KG1 (cell line): Measurements from ENCODE around the gene STOM.
"Not testable (repeated sequence)": the region's sequence is repeated elsewhere in the genome, so short reads cannot be mapped to it uniquely, and the experiment has no call there.

Source experiments
- DNase-seq: peaks from one replicate; lab custom pipeline; 2025; lab: John Stamatoyannopoulos, UW

STOM gene

DNA sequence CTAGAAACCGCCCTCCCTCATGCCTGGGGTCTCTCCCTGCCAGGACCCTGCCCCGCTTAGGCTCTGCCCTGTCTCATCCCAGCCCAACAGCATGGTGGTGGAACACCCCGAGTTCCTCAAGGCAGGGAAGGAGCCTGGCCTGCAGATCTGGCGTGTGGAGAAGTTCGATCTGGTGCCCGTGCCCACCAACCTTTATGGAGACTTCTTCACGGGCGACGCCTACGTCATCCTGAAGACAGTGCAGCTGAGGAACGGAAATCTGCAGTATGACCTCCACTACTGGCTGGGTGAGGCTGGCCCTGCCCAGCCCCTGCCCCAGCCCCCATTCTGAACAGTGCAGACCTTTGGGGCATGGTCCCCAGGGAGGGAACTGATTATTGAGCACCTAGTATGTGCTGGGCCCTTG is 68.2 kb downstream of the STOM start:
- no peak for DNase-seq

GRCh38 chr9:121300283-121301119 is 69.5 kb downstream of the STOM start:
- DNase-seq: no peak

DNA sequence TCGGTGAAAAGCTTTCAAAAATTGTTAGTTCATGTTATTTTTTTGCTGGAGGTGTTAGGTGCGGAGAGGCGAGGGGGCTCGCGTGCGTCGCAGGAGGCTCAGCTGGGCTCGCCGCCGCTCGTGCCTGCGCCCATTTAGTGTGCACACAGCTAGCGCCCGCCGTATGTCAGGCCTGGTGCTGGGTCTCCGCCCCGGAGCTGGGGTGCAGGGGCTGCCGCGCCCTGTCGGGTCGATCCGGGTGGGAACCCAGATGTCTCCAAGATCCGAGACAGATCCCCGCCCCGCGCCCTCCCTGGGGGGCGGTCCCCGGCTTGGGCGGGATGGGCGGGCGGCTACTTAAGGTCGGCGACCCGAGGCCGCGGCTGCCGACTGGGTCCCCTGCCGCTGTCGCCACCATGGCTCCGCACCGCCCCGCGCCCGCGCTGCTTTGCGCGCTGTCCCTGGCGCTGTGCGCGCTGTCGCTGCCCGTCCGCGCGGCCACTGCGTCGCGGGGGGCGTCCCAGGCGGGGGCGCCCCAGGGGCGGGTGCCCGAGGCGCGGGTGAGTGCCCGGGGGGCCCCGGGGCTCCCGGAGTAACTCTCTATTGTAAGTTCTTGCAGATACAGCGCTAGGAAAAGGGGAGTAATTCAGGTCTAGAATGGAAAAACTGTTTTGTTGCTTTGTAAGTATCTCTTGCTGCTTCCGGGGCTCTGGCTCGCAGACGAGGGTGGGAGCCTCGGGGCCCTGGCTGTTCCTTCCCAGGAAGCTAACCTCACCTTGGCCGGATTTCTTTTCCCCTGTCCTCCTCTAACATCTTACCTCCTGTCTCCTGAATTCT is 70.4 kb downstream of the STOM start:
- DNase-seq: no peak

DNA sequence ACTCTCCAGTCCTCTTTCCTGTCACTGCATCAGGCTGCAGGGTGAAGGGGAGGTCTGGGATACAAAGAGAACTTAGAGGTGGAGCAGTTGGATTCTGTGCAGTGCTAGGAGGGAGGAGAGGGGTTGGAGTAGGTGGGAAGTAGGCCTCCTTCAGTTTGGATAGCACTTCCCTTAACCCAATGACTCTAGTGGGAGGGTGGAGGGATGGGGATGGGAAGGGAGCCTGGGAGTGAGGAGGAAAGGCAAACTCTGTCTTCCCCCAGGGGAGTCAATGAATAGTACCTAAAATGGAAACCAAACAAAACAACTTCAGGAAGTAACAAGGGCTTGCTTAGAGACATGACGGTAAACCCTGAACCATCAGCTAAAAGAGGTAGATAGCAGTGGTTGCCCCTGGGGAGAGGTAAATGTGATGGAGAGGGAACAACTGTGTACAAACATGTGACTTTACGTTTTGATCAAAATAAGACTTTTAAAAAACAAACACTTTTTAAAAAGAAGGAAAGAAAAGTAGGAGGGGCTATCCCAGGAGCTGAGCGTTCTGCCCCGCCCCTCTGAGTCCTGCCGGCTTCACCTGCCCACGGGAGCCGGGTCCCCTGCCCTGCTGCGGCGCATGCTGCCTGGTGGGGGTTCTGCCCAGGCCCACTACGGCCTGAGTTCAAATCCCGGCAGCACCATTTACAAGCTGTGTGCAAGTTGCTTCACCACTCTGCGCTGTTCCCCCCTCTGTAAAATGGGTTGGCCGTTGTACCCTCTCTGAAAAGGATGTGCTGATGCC is 71.2 kb downstream of the STOM start:
- no peak for DNase-seq

- no peak for DNase-seq
Measured at GRCh38 chr9:121298016-121298538, 72.0 kb downstream of the STOM start.

GRCh38 chr9:121297389-121297788 is 72.7 kb downstream of the STOM start:
- no peak for DNase-seq

- no peak for DNase-seq
Measured at GRCh38 chr9:121296213-121297127, 73.6 kb downstream of the STOM start.

DNA sequence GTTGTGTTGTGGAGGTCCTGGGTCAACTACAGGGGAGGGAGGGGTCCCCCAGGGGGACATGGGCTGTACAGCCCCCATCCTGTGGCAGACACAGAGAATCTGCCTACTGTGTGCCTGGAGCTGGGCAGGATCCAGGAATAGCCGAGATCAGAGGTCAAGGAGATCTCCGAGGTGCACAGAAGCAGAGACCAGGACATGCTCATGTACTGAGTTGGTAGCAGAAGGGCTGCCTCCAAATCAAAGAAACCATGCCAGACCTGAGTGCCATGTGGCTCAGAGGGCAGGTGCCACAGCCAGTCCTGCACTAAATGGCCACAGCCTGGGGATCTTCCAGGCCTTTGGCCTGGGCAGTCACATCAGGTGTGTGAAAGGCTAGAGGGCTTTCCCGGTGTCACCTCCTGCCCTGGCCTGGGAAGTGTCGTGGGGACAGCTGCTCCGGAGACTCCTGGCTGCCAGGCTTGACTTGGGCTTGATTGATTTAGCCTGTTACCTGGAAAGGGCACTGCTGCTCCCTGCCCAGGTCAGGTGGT is 74.3 kb downstream of the STOM start:
- no peak for DNase-seq

DNA sequence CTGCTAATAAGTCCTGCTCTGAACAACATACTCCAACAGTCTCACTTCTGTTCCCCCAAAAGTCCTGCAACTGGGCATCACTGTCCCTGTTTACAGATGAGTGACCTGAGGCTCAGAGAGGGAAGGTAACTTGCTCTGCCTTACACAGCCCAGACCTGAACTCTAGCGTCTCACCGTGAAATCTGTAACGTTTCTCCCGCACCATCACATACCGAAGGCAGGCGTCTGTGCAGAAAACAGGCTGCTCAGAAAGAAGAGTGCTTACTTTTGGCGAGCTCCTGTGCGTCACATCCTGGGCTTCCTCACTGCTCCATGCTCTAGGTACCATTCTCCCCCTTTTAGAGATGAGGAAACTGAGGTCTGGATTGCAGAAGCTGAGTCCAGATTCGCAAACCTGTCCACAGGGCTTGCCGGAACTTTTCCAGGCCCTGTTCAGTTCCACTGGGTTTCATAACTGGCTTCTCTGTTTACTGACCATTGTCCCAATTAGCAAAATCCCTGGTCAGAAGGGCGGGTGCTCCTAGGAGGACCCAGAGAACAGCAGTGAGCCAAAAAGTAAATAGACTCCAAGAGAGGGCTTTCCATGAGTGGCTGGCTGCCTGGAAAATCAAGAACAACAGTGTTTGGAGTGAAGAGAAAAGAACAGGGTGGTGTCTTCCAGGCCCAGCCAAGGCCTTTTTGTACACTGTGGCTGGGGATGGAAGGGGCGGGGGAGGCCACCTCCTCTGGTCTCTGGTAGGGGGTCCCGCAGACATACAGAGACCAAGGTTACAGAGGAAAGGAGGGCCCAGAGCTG is 75.0 kb downstream of the STOM start:
- no peak for DNase-seq

DNA sequence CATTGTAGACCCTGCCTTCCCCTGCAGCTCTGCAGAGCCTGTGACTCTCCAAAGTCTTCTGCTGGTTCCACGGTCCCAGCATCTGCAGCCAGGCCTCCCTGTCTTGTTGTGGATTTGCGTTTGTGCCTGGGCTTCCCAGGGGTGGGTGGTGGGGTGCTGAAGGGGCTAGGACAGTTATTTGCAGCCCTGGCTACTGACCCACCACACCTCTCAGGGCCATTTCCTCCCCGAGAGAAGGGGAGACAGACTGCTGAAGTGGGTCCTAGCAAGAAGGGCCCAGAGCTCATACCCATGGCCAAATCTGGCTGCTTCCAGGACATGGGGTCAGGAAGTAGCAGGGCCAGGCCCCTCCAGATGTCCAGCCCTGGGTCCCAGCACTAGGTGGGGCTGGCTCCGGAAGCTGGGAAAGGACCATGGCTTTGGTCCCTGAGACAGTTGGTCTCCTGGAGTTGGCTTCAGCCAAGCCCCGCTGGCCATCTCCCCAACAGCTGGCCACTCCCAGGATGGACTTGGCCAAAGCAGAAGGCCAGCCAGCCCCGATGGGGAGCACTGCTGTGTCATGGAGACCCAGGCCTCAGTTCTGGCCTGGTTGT is 75.8 kb downstream of the STOM start:
- DNase-seq: no peak

DNA sequence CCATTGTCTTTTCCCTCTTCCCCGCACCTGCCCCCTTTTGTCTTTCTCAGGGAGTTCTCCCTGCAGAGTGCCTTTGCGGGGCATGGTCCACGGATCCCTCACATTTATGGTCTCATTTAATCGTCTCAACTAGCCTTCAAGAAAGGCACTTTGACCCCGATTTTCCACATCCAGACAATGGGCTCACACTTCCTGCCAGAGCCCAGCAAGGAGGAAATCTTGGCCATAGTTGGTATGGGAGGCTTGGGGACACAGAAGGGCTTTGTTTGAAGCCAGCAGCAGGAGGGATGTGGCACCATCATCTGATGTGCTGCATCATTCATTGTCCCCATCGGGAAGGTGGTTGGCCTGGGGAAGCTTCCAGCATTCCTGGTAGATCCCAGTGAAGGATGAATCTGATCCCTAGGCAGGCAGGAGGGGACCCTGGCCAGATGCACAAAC is 77.2 kb downstream of the STOM start:
- DNase-seq: no peak

DNA sequence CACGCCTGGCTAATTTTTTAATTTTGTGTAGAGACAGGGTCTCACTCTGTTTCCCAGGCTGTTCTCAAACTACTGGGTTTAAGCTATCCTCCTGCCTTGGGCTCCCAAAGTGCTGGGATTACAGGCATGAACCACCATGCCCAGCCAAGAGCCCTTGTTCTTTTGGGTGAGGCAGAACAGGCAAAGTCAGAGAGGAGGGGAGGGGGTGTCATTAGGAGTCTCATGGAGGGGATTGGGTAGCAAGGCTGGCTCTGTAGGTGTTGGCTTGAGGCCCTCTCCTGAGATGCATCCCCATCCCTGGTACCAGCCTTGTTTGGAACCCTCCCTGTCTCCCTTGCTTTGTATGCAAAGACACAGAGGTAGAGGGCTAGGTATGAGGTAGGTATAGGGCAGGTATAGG is 78.0 kb downstream of the STOM start:
- no peak for DNase-seq

DNA sequence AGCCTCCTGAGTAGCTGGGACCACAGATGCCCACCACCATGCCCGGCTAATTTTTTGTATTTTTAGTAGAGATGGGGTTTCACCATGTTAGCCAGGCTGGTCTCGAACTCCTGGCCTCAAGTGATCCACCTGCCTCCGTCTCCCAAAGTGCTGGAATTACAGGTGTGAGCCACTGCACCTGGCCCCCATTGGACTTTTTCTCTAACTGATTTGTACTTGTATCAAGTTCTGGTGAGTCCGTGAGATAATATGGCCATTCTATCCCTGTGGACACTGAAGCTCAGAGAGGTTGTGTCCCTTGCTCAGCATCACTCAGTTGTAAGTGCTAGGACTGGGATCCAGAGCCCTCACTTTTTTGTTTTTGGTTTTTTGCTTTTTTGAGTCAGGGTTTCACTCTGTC is 78.5 kb downstream of the STOM start:
- DNase-seq: not testable (repeated sequence)

- DNase-seq: no peak
Measured at GRCh38 chr9:121289772-121290370, 80.2 kb downstream of the STOM start.

DNA sequence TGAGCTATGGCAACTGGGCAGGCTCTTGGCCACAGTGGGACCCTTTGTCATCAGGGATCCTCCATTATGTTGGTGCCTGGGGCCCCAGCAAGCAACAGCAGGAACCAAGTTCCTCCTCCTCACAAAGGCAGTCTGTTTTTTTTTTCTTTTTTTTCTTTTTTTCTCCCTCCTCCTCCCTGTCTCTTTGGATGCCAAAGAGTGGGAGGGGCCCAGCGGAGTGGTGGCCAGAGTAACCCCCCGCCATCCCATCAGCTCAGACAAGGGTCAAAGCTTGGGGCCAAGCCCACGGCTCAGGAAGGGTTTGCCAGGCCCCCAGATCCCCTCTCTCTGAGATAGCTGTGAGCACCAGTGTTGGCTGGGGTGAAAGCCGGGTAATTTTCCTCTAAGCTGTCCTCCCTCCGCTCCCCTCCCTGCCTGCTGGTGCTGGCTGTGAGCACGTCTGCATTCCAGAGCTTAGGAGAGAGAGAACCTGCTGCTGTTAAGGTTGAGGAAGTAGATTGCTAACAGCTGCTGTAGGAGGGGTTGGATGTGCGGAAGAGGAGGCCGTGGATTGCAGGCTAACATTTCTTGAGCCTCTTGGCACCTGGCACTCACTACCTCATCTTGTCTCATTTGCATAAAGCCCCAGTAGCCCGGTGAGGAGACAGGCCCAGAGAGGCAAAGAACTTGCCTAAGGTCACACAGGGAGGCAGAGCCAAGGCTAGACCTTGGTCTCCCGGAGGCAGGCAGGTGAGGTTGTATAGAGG is 80.9 kb downstream of the STOM start:
- DNase-seq: no peak
